NCI-H2029 treated with DMSO at 0.1 percent for 48 hours (cell line): Measurements from ENCODE around the gene BCAS4.
"Not testable (repeated sequence)": the region's sequence is repeated elsewhere in the genome, so short reads cannot be mapped to it uniquely, and the experiment has no call there.

ENCODE experiments used
- DNase-seq: peaks from one replicate; lab custom pipeline; 2025; lab: John Stamatoyannopoulos, UW

Gene BCAS4, protein sequence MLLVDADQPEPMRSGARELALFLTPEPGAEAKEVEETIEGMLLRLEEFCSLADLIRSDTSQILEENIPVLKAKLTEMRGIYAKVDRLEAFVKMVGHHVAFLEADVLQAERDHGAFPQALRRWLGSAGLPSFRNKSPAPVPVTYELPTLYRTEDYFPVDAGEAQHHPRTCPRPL

DNA sequence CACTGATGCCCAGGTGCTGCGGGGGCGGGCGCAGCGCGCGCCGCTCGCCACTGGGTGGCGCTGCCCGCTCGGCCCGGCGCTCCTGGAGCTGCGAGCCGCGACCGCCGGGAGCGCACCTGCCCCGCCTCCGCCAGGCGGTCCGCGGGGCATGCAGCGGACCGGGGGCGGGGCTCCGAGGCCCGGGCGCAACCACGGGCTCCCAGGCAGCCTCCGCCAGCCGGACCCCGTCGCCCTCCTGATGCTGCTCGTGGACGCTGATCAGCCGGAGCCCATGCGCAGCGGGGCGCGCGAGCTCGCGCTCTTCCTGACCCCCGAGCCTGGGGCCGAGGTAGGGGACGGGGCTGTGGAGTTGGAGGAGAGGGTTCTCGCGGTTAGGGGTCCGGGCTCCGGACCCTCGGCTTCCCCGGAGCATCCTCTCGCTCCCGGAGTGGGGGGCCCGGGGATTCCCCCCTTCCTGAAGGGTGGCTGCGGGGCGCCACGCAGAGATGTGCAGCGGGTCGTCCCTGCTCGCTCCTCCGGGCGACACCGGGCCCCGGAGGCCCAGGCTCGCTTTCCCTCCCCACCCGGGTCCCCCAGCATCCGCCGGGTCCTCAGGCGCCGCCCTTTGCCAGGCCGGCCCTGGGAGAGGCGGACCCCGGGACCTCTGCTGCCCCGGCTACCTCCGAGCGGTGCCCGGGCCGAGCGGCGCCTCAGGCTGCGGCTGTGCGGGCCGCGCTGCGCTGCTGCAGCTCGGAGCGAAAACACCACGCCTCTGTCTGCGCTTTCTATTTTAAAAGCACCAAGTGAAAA is at the start of gene BCAS4:
Gene BCAS4, plus strand, starts transcription at position 216 of the 789 bp plus-strand sequence. Its CDS starts 23 bp downstream, at position 239.
- no peak for DNase-seq

DNA sequence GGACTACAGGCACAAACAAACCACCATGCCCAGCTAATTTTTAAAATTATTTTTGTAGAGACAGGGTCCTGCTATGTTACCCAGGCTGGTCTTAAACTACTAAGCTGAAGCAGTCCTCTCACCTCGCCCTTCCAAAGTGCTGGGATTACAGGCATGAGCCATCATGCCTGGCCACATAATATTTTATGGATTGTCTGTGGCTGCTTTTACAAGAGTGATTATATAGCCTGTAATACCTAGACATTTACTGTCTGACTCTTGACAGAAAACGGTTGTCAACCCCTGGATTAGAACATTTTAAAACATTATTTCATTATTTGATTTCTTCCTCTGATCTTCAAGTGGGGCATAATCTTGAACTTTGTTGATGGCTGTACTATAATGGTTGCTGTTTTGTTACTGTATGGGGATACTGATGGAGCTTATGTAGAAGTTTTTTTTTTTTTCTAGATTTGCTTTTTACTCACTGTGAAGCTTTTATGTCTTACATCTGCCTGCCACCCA is 49.2 kb upstream of the BCAS4 start:
- no peak for DNase-seq

DNA sequence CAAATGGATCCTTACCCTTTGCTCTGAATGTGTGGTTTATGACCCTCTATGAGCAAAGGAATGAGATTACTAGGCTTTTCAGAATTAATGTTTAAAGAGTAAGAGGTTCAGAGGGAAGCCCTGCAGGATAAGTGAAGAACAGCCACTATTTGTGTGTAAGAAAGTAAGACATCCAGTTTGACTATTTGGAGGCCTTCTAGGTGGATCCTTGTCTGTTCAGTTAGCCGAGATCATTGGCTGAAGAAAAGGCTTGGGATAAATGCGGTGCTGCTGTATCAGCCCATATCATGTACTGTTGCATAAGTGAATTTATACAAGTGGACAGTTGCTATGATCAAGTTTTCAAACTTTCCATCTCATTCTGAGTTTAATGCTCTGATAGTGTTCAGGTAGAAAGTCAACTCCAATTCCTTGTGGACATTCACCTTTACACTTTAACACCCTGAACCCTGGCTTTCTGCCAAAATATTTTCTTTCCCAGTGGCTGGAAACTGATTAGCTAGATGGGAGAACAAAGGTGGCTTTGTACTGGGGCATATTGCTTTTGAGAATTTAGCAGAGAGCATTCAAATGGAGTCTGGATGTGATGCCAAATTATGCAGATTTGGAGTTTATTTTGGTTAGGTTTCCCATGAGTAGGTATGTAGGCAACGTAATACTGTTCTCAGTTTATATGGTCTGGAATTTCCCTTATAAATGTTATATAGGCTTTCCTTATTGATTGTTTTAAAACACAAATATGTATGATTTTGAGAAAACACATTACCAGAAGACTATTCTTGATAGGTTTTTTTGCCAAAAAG is 48.5 kb upstream of the BCAS4 start:
- no peak for DNase-seq

DNA sequence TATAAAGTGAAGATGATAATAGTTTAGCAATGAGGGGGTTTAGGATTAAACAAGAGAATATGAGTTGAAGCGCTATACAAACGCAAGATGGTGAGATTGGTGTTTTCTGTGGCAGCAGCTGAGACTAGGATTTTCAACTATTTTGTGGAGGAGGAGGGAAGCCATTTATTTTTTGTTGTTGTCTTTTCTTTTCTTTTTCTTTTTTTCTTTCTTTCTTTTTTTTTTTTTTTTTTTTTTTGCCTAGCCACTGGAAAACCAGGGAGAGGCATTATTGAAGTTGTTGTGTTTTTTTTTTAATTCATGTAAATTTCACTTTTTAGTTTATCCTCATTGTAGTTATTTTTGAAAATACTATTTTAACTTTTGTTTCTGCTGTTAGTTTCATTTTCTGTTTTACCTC is 47.6 kb upstream of the BCAS4 start:
- DNase-seq = no peak

DNA sequence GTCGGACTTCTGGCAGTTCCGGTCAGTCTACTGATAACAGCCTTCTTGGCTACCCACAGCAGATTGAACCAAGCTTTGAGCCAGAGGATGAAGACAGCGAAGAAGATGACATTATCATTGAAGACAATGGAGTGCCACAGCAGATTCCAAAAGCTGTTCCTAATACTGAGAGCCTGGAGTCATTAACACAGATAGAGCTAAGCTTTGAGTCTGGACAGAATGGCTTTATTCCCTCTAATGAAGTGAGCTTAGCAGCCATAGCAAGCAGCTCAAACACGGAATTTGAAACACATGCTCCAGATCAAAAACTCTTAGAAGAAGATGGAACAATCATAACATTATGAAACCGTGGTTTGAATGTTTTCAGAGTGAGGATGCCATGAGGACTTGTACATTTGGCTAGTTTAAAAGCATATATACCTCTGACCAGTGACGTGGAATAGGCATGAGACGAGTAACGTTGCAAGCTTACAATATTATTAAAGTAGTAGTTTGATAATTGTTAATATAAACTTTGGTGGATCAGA is 44.7 kb upstream of the BCAS4 start:
- DNase-seq = no peak

DNA sequence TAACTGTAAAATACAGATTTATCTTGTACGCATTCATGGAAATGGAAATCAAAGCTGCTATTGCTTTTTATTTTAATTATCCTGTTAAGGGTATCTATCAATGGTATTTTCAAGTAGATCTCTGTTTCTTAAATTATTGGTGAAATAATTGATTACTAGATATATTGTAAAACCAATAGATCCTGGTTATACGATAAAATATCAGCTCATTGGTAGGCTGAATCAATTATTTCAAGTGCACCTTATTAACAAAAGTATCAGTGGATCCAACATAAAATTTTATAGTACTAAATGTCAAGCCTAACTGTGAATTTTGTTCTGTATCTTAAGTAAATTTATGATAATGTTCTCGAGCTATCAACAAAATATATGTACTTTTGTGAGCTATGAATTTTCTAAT is 41.7 kb upstream of the BCAS4 start:
- no peak for DNase-seq

DNA sequence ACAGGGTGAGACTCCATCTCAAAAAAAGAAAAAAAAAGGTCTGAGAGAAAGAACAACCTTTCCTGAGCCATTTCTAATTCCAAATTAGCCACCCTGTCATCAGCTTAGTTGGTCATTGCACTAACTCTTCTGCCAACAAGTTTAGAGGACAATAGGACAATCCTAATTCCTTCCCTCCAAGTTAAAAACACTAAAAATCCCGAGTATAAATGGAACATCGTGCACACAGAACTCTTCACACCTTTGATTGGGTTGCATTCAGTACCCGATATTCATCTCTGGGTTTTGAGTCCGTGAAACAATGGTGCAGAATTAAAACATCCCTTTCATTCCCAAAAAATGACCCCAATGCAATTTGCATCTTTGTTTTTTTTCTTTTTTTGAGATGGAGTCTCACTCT is 40.4 kb upstream of the BCAS4 start:
- DNase-seq = no peak

DNA sequence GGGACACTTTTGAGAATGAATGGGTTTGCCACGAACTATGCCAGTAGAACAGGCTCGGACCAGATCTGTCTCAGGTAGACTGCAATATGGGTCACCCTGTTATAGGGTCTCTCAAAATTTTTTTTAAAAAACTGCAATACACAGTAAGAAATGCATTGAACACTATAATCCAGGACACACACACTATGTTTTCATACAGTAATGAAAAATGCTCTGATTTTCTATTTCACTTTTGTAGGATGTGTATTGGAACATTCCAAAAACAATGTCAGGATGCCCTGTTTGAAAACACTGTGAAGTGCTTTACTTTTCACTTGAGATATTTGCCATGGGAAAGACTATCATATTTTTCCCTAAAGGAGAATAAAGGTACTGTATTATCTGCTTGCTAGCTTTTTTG is 38.4 kb upstream of the BCAS4 start:
- DNase-seq = no peak

DNA sequence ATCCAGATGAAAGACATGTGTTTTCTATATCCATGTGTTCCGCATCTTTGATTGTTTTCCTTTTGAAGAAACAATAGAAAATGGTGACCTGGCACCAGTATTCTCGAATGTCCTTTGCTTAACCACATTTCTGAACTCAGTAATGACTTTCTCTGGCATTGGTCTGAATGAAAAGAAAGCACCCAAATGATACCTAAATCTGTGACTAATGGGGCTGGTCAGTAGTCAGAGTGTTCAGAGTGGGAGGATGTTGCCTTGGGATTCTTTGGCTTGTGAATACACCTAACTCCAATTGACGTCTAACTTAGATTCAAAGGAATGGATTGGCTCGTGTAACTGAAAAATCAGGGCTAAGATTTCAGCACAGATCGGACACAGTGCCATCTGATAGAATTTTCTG is 36.4 kb upstream of the BCAS4 start:
- DNase-seq = no peak

DNA sequence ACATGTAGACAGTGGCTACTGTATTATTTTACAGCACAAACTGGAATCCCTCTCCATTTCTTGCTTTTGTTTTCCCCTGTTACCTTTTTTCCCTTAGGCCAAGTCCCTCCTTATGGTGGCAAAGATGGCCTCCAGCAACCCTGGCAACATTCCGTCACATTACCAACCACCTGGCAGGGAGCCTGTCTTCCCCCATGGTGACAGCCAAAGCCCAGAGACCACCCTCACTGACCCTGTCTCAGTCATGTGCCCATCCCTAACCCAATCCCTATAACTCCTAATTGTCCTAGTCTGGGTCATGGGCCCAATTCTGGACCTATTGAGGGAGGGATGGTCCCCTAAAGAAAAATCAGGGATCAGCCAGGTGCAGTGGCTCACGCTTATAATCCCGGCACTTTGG is 35.9 kb upstream of the BCAS4 start:
- no peak for DNase-seq

DNA sequence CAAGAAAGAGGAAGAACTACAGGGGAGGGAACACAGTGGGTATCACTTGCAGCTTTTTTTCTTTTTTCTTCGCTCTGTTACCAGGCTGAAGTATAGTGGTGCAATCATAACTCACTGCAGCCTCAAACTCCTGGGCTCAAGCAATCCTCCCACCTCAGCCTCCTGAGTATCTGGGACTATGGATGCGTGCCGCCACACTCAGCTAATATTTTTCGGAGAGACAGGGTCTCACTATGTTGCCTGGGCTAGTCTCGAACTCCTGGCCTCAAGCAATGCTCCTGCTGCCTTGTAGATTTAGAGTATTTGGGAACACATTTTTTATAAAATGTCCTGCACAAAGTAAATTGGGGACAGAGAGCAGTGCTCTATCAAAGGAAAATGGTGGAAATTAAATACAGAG is 35.2 kb upstream of the BCAS4 start:
- no peak for DNase-seq

DNA sequence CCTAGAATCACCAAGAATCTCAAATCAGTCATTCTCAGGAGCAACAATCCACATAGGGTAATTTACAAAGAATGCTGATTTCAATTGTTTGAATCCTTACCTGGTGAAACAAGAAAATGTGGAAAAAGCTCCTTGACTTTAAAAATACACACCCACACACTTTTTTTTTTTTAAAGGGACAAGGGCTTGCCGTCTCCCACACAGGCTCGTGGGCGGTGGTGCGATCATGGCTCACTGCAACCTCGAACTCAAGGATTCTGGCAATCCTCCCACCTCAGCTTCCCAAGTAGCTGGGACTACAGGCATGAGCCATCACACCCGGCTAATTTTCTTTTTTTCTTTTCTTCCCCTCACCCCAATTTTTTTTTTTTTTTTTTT is 32.8 kb upstream of the BCAS4 start:
- no peak for DNase-seq

DNA sequence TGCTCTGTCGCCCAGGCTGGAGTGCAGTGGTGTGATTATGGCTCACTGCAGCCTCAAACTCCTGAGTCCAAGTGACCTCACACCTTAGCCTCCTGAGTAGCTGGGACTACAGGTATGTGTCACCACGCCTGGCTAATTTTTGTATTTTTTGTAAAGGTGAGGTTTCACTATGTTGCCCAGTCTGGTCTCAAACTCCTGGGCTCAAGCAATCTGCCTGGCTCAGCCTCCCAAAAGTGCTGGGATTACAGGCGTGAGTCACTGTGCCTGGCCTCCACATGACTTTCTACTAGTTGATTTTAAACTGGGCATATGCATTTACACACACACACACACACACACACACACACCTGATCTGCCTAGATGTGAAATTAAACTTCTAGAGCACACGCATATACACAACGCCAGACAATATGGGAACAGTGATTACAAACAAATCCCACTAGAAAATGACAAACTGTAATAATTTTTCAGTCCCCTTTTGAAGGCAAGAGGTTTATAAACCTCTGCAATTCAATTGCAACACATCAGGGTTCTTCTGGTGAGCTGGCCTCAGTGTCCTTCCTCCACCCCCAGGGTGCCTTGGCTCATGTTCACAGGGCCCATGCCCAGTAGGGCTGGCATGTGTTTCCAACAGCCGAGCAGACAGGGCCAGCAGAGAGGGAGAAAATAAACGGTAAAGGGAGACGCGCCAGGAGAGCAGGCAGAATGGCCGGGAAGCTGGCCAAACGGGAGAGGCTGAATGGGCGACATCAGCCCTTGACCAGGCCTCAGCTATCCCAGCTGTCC is 32.2 kb upstream of the BCAS4 start:
- DNase-seq = peak; percentile 41

DNA sequence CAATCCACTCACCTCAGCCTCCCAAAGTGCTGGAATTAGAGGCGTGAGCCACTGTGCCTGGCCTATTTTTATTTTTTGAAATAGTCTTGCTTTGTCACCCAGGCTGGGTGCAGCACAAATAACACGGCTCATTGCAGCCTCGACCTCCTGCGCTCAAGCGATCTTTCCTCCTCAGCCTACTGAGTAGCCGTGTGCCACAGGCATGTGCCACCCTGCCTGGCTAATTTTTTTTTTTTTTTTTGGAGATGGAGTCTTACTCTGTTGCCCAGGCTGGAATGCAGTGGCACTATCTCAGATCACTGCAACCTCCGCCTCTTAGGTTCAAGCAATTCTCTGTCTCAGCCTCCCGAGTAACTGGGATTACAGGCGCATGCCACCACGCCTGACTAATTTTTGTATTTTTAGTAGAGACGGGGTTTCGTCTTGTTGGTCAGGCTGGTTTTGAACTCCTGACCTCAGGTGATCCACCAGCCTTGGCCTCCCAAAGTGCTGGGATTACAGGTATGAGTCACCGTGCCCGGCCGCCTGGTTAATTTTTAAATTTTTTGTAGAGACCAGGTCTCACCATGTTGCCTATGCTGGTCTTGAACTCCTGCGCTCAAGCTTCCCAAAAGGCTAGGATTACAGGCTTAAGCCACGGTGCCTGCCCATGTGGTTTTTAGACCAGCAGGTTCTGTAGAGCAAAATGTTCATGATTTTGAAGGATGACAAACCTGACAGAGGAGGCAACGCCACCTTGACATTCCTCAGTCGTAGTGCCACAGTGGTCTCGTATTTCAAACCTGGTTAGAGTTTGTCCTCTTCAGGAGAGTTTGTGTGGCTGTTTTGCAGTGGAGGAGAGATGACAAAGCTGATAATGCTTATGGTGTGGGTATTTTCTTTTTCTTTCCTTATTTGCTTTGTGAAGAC is 31.1 kb upstream of the BCAS4 start:
- peak; percentile 46 for DNase-seq

DNA sequence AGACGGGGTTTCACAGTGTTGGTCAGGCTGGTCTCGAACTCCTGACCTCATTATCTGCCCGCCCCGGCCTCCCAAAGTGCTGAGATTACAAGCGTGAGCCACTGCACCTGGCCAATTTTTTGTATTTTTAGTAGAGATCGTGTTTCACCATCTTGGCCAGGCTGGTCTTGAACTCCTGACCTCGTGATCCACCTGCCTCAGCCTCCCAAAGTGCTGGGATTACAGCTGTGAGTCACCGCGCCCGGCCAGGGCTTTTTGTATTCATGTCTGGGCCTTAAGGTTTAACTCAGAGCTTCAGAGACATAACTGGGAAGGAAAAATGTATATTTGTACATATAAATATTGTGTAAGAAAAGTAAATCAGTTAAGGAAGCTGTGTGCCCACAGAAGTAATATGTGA is 29.6 kb upstream of the BCAS4 start:
- DNase-seq = not testable (repeated sequence)

DNA sequence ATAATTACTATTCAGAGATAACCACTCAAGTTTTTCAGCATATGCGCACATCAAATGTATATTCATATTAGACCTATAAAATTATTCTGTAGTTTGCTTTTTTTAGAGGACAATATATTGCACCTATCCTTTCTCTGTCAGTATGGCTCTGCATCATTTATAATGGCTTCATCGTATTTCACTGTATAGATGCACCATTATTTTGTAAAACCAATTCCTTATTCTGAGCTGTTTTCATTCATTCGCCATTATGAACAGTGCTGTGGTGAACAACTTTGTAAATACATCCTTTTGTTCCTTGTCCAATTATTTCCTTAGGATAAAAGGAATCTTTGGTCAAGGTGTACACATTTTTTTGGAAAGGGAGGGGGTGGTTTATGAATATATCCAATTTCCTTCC is 29.2 kb upstream of the BCAS4 start:
- no peak for DNase-seq

DNA sequence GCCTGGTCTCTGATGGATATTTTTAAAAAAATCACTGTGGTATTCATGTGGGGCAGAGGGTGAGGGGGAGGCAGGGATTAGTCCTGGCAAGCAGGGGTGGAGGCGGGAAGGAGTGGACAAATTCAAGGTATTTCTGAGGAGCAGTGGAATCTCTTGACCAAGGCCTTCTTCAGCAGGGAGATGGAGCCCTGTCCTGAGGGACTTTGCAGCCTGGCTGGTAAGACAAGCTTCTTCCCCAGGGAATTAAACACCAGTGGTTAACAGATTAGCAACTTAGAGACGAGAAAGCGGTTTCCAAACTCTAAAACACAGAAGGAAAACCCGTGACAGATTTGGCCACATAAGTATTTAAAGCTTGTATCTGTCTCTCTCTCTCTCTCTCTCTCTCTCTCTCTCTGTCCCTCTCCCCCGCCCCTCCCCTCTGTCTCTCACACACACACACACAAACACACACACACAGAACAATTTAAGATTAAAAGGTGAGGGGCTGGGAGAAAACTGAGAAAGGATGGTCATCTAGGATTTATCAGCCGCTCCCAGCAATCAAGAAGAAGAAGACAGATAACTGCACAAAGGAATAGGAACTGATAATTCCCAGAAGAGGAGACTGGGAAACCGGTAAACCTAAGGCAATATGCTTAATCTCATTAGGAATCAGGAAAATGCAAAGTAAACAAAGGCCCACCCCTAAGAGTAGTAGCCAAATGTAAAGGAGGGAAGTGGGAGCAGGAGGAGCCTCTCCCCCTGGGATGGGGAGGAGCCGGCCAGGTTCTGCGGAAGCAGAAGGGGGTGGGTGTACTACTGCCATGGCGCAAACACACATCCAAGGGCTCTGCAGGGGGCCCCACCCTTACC is 27.7 kb upstream of the BCAS4 start:
- not testable (repeated sequence) for DNase-seq

DNA sequence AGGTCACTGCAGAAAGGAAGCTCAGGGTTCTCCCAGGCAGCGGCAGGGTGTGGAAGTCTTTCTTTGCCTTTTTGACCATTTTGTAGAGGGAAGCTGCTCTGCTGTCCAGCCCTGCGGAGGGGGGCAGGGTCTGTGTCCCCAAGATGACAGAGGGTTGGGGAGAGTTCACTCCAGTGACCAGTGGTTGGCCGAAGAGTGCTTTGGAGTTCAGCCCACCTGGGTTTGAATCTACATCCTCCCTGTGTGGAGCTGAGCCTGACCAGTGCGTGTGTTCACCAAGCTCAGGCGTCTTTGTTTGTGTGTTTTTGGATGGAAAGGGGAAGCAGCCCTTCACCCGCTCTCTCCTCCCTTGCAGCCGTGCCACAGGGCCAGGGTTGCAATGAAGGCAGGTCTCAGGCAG is 25.9 kb upstream of the BCAS4 start:
- DNase-seq = not testable (repeated sequence)

DNA sequence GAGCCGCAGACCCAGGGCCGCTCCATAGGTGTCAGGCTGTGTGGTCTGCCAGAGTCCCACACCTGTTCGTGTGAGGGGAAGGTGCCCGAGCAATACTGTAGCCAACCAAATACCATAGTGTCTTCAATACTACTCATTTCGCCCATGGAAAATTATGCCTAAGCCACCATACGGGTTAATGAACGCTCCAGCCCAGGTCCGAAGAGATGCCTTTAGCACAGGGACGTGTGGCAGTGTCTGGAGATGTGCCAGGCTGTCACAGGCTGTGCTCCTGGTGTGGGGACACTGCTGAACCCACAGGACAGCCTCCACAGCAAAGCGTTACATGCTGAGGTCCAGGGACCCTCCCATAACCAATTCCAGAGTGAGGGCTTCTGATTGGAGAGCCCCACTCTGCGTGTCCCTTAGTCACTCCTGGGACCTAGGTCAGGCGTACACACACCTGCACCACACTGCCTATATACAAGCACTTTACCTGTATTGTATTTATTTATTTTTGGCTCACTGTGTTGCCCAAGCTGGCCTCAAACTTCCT is 25.2 kb upstream of the BCAS4 start:
- DNase-seq = not testable (repeated sequence)
